ENCODE measurements around the gene MAP2K3.

MAP2K3 gene

DNA sequence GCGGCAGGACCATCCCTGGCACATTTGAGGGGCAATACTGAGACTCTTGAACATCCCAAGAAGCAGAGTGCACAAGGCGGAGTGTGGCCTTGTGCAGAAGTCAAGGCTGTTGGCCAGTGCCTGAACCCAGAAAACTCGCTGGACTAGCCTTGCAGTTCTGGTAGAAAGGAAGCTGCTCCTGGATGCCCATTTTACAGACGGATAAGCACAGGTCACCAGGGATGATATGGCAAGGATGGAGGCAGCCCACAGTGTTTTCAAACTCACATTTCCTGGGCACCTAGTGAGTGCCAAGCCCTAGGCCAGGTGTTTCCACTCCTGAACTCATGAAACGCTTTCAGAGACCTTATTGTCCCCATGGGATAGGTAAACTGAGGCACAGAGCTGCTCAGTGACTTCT, 1.7 kb upstream of the MAP2K3 start:
- Histone ChIP-seq H2AFZ (ENCODE audit: low read length) (no peak overlapping the region), H3K9me3 (ENCODE audit: low read length) (no peaks in the 10 kb centered on the region), H3F3A (ENCODE audit: insufficient read depth, low read length) (0 out of 2 replicates have a peak, but pooled peaks cover 4% of the 10 kb centered on the region), H4K20me1 (ENCODE audit: insufficient read depth, low read length) (no peaks in the 10 kb centered on the region), H3K79me2 (ENCODE audit: insufficient read depth, low read length) (peaks cover 18% of the 10 kb centered on the region), H3K4me2 (ENCODE audit: low read length) (no peak overlapping the region), H3K27me3 (ENCODE audit: insufficient read depth, low read length) (no peaks in the 10 kb centered on the region), H3K9ac (ENCODE audit: low read length) (no peak overlapping the region), H3K9me2 (ENCODE audit: low read depth, low read length) (no peaks in the 10 kb centered on the region), H3K27ac (ENCODE audit: low read depth, low read length, poor library complexity, severe bottlenecking) (no peak overlapping the region), H3K4me1 (ENCODE audit: insufficient read depth, low read length, severe bottlenecking) (peaks cover 43% of the 10 kb centered on the region), H3K36me3 (ENCODE audit: insufficient read depth, low read length) (no peaks in the 10 kb centered on the region), H3K4me3 (ENCODE audit: low read depth, low read length, poor library complexity, severe bottlenecking) (no peak overlapping the region)
- no peak for TF ChIP-seq EZH2 (IDR thresholded peaks at IDR 0.05; ENCODE audit: borderline replicate concordance, low read length)
- TF ChIP-seq, protein P1, sequence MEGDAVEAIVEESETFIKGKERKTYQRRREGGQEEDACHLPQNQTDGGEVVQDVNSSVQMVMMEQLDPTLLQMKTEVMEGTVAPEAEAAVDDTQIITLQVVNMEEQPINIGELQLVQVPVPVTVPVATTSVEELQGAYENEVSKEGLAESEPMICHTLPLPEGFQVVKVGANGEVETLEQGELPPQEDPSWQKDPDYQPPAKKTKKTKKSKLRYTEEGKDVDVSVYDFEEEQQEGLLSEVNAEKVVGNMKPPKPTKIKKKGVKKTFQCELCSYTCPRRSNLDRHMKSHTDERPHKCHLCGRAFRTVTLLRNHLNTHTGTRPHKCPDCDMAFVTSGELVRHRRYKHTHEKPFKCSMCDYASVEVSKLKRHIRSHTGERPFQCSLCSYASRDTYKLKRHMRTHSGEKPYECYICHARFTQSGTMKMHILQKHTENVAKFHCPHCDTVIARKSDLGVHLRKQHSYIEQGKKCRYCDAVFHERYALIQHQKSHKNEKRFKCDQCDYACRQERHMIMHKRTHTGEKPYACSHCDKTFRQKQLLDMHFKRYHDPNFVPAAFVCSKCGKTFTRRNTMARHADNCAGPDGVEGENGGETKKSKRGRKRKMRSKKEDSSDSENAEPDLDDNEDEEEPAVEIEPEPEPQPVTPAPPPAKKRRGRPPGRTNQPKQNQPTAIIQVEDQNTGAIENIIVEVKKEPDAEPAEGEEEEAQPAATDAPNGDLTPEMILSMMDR (IDR thresholded peaks at IDR 0.05; ENCODE audit: low read length), result no peak

- Histone ChIP-seq H3K79me2 (ENCODE audit: insufficient read depth, low read length) (peaks cover 20% of the 10 kb centered on the region), H3K36me3 (ENCODE audit: insufficient read depth, low read length) (no peaks in the 10 kb centered on the region), H2AFZ (ENCODE audit: low read length) (no peak overlapping the region), H4K20me1 (ENCODE audit: insufficient read depth, low read length) (no peaks in the 10 kb centered on the region), H3K27ac (ENCODE audit: low read depth, low read length, poor library complexity, severe bottlenecking) (no peak overlapping the region), H3F3A (ENCODE audit: insufficient read depth, low read length) (0 out of 2 replicates have a peak, but pooled peaks cover 4% of the 10 kb centered on the region), H3K9ac (ENCODE audit: low read length) (peak overlapping the region; percentile 40; the same call in 1 of the 2 replicates), H3K4me3 (ENCODE audit: low read depth, low read length, poor library complexity, severe bottlenecking) (peak overlapping the region; percentile 93), H3K4me2 (ENCODE audit: low read length) (peak overlapping the region; percentile 68), H3K9me2 (ENCODE audit: low read depth, low read length) (no peaks in the 10 kb centered on the region), H3K9me3 (ENCODE audit: low read length) (no peaks in the 10 kb centered on the region), H3K4me1 (ENCODE audit: insufficient read depth, low read length, severe bottlenecking) (peaks cover 44% of the 10 kb centered on the region), H3K27me3 (ENCODE audit: insufficient read depth, low read length) (no peaks in the 10 kb centered on the region)
- TF ChIP-seq EZH2 (IDR thresholded peaks at IDR 0.05; ENCODE audit: borderline replicate concordance, low read length), result no peak
These were observed 811 bp upstream of the MAP2K3 start for GRCh38 chr17:21283482-21284318.

- Histone ChIP-seq H4K20me1 (ENCODE audit: insufficient read depth, low read length) (no peaks in the 10 kb centered on the region), H3K9me3 (ENCODE audit: low read length) (no peaks in the 10 kb centered on the region), H2AFZ (ENCODE audit: low read length) (no peak overlapping the region), H3K27me3 (ENCODE audit: insufficient read depth, low read length) (no peaks in the 10 kb centered on the region), H3K27ac (ENCODE audit: low read depth, low read length, poor library complexity, severe bottlenecking) (peak overlapping the region; percentile 97), H3K79me2 (ENCODE audit: insufficient read depth, low read length) (peaks cover 25% of the 10 kb centered on the region), H3K36me3 (ENCODE audit: insufficient read depth, low read length) (no peaks in the 10 kb centered on the region), H3K4me1 (ENCODE audit: insufficient read depth, low read length, severe bottlenecking) (peaks cover 54% of the 10 kb centered on the region), H3F3A (ENCODE audit: insufficient read depth, low read length) (0 out of 2 replicates have a peak, but pooled peaks cover 4% of the 10 kb centered on the region), H3K9ac (ENCODE audit: low read length) (peak overlapping the region; percentile 86), H3K4me3 (ENCODE audit: low read depth, low read length, poor library complexity, severe bottlenecking) (peak overlapping the region; percentile 93), H3K4me2 (ENCODE audit: low read length) (peak overlapping the region; percentile 95), H3K9me2 (ENCODE audit: low read depth, low read length) (no peaks in the 10 kb centered on the region)
- TF ChIP-seq EZH2 (IDR thresholded peaks at IDR 0.05; ENCODE audit: borderline replicate concordance, low read length), result no peak
- TF ChIP-seq, protein P1 (IDR thresholded peaks at IDR 0.05; ENCODE audit: low read length), result no peak
These were observed 904 bp downstream of the MAP2K3 start for GRCh38 chr17:21285164-21286065.

All from OCI-LY1 (cell line).